ENCODE data around the gene PLCB1.

- TF ChIP-seq CTCF (IDR thresholded peaks at IDR 0.05) (no peak), POLR2A (IDR thresholded peaks at IDR 0.05) (no peak), POLR2AphosphoS5 (IDR thresholded peaks at IDR 0.05) (no peak)
Observed at GRCh38 chr20:8361006-8361652, 229.1 kb downstream of the PLCB1 start.

Measured in breast epithelium (tissue), 3 donors.